SW 1271 (cell line): ENCODE data around the gene SNX25.

Experiments
- DNase-seq, 2 experiments: peaks; one replicate each; lab custom pipeline; 2025; lab: John Stamatoyannopoulos, UW

SNX25 gene

DNA sequence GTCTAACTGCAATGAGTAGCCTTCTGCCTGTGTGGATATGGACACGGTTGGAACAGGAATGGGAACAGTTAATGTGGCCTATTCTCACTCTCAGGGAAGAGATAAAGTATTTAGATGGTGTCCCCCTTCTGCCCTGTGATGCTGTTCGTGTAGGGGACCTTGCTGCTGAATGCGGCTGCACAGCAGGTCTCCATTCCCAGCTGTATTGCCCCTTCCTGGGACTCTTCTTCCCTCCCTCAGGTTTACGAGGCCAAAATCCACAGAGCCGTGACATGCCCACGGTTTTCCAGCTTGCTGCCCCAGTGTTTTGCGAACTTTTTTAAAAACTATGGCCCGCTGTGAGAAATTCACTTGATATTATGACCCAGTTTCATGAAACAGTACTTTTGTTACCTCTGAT lies 50.3 kb downstream of the SNX25 start:
- DNase-seq = no peak

DNA sequence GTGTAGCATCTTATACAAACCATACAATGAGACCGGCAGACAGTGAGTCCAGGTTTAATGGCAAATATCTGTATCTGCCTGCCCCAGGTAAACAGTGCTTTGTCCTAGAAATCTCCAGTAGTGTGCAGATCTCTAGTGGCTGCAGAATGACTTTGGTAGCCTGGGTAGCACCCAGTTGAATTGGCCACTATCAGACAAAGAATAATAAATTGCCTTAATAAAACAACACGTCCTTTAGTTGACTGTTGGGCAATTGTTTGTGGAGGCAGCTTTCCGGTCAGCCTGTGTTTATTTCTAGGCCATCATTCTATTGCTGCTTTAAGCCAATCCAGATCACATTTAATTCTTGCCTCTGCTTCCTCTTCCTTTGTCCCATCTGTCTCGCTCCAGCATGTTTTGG lies 52.5 kb downstream of the SNX25 start:
- DNase-seq = no peak

DNA sequence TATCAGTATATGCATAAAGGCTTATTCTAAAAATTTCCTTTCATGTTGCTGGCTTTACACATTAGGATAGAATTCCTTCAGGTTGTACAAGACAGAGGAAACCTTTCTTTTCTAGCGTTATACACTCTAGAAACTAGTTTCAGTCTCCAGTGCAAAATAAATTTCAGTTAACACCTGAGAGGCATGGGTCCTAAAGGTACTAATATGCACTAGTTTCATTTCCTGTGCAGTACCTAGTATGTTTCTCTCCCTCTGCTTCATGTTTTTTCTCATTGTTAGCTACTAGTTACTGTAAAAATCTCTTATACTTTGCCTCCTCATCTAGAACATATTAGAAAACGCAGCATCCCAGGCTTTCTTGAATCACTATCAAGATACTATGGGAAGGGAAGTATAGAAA lies 54.0 kb downstream of the SNX25 start:
- DNase-seq = no peak

DNA sequence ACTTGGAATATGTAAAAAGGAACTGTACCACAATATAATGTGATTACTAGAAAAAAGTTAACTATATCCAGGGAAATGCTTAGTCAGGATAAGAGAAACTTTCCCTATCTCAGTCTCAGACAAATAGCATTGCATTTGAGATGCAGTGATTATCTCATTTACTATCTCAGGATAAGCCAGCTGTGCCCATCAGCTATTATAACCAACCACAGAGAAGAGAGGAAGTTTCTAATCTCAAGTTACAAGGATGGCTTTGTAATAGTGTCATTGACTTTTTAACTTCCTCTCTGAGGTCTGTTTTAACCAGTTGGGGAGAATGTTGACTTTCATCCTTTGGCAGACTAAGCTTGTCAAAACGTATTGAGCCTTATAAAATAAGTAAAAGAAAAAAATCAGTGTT lies 56.5 kb downstream of the SNX25 start:
- no peak for DNase-seq

DNA sequence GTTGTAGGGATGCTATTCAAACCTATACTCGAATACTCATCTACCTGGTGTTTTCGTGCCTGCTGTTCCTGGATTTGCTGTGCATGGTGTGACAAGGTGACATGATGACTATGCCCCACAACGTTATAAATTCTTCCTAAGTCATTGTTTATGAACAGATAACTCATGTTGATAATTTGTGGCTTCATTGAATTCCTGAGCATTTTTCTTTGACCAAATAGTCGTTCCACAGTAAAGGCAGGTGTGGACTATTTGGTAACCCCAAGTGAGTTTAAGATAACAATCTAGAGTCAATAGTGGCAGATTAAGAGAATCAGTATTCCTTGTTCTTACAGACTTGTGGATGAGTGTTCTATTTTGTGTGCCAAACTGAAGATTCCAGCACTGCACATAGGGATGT lies 59.9 kb downstream of the SNX25 start:
- DNase-seq = no peak

DNA sequence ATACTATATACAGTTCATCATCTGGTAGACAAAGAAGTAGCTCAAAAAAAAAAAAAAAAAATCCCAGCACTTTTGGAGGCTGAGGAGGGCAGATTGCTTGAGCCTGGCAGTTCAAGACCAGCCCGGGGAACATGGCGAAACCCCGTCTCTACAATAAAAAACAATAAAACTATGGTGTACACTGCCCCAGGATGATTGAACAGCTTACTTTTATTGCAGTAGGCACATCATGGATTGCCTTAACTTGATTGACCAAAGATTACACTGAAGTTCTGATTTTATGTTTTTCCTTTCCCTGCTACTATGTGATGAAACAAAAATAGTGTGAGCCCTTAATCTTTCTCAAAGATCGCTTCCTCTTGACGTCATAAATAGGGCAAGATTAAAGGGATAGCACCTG lies 60.6 kb downstream of the SNX25 start:
- DNase-seq = no peak

DNA sequence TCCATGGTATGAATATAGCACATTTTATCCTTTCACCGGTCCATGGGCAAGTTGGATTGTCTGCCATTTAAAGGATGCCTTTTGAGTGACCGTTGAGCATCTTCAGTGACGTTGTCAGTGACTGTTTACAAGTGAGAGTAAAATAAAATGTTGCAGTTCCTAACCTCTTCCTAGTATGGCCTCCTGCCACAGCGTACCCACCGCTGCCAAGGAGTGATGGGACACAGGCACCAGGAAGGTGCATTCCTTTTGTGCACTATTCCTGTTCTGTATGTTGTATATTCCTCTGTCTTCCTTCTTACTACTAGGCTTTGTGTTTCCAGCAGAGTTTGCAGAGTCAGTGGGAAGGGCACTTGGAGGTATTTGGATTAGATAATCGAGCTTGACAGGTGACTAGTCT lies 61.5 kb downstream of the SNX25 start:
- no peak for DNase-seq

DNA sequence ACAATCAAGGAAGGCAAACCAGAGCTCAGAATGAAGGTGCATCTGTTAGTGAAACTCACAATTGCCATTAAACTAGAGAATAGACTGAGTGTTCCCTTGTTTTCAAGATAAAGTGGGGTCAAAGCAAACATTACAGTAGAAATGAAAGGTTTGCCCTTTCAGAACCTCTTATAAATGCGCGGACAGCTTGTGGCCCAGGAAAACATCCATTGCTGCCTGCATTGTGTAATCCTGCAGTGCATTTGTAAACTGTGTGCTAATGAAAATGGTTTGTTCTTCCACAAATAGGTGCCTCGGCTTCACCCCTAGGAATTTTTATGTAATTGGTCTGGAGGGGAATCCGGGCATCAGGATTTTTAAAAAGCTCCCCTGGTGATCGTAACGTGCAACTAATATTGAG lies 62.8 kb downstream of the SNX25 start:
- DNase-seq = no peak

DNA sequence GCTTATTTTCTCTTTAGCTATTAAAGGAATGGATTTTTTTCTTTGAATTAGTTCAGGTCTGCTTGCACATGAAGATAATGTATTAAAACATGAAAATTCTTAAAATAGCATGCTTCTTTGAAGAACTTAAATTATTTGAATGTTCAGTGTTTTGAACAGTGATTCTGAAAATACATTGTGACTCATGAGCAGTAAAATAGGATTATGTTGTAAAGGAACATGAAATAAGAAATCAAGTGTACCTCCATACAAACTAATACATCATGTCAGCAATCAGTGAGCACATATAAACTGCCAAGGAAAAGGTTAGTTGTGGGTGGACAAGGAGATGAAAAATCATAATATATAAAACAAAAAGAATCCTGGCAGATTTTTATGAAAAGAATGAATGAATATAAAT lies 66.1 kb downstream of the SNX25 start:
- no peak for DNase-seq

DNA sequence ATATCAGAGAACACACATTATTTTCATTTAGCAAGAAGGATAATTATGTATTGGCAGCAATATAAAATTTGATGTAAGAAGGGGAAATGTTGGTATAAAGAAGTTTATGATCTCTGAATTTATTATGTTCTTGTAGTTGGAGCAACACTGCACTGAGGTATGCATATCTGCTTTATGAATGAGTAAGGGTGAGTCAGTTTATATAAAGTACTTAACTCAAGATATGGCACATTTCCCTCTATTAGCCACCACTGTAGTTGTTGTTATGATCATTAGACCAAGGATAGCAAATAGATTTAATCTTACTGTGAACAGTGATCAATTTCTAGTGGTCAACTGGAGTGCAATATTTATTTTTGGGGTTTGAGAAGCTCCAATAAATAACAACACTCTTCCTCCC lies 66.6 kb downstream of the SNX25 start:
- no peak for DNase-seq

DNA sequence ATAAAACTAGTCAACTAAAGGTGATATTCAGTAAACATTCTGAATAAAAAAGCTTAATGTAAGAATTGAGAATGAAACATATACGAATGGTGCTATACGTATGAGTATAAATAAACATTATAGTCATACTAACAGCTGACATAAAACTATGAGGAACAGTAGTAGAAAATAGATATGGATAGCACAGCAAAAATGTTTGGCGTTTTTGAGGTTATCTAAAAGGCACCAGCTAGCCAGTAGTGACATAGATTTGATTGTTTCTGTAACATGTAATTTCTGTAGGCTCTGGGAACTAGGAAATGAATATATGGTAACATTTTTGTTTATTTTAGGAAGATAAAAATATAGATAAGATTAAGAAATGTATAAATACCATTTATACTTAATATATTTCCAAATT lies 69.3 kb downstream of the SNX25 start:
- DNase-seq = no peak

DNA sequence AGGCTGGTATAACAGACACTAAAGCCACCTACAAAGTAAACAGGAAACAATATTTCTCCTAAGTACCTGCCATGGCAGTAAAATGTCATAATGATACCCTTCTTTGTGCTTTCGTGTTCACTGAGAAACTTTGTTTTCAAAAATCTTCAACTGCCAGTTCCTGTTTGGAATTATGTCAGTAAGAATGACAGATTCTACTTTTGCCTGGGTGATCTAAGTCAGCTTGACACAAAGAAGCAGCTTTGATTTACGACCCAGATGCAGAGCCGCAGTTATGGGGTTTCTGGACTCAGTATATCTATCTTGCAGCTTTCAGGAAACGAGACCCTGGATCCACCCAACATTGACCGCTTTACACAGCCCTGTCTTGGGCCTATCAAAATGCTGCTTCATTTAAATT lies 71.2 kb downstream of the SNX25 start:
- DNase-seq = no peak

DNA sequence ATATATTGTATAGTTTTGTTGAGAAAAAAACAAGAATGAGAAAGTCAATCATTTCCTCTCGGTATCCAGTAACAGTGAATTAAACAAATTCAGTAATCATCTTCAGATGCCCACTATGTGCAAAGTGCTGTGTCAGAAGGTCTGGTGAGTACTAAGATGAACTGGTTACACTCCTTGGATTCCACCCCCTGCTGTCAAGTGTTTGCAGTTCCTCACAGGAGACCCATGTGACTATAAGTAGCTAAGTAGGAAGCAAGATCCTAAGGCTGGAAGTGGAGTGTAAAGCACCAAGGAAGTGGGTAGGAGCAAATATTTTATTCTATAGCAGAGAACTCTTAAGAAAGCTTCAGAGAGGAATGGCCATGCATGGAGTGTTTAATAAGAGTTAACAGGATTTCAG lies 73.6 kb downstream of the SNX25 start:
- DNase-seq = no peak

DNA sequence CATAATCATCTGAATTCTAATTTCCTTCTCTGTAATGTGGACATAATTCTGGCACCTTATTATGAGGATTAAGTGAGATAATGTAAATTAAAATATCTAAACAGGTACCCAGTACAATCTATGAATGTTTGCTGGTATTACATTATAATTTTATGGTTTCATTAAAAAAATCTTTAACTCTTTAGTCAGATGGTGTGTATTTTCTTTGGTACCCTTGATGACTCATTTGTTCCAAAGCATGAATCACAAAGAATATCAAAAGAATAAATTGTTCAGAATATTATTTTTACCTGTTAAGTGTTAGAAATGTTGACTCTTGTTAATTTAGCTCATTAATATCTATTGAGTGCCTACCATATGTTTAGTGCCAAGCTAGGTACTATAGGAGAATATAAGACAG lies 74.3 kb downstream of the SNX25 start:
- DNase-seq = no peak

DNA sequence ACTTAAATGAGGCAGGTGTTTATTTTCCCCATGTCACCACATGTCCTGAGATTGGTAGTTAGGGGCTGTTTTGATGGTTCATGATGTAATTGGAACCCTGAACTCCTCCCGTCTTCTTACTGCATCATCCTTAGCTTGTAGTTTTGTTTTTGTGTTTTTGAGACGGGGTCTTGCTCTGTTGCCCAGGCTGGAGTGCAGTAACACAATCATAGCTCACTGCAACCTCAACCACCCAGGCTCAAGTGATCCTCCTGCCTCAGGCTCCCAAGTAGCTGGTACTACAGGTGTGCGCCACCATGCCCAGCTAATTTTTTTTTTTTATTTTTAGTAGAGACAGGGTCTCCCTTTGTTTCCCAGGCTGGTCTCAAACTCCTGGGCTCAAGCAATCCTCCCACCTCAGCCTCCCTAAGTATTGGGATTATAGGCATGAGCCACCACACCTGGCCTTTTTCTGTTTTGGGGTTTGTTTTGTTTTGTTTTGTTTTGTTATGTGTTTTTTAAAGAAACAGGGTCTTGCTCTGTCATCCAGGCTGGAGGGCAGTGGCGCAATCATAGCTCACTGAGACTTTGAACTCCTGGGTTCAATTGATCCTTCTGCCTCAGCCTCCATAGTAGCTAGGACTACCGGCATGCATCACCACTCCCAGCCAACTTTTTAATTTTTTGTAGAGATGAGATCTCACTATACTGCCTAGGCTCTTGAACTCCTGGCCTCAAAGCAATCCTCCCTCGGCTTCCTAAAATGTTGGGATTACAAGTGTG lies 76.4 kb downstream of the SNX25 start:
- DNase-seq = no peak

DNA sequence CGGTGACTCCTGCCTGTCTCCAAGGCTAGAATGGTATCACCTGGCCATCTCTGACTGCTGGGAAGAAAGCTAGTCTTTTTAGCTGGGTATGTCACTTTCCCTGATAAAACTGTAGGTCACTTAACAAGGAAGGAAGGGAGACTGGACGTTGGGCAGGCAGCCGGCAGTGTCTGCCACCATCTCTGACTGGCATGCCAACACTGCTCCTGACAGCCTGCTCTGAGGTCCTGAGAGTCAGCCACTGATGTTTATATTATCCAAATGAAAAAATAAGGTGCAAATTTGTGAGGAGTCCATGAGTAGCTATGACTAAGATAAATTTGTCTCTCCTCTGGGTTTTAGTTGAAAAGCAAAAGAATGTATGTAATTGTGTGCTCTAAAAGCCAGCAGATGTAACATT lies 77.2 kb downstream of the SNX25 start:
- no peak for DNase-seq

DNA sequence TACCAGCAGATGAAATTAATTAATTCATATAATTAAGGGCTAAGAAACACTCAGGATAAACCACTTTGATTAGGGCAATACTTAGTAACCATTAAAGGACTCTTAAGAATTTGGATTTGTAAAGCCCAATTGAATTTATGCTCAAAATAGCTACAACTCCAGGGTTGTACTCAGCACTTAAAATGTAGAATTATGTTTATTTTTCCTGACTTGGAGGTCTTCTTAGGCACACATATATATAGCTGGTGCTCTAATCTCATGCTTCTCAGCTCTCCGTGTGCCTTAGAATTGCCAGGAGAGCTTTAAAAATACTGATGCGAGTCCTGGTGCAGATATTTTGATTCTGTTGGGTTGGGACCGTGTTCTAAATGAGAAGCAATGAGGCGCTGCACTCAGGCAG lies 77.6 kb downstream of the SNX25 start:
- no peak for DNase-seq

DNA sequence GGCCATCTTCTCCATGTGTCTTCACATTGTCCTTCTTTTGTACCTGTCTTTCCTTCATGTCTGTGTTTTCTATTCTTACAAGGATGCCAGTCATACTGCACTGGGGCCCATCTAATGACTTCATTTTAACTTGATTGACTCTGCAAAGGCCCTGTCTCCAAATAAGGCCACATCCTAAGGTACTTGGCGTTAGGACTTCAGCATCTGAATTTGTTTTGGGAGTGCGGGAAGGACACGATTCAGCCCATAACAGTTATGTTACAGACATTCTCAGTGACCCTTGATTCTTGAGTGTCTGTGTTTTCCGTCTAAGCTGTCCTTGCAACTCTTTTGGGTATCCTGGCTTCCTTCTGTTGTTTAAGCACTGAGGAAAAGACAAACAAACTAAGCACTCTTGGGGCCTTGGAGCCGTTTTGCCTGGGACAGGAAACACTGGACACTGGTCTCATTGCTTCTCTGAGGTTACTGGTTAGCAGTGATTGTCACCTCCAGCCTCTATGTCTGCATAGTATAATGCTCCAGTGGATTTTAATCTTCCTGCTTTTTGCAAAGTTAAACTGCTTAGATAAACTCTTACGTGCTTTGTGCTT lies 80.7 kb downstream of the SNX25 start:
- no peak for DNase-seq

DNA sequence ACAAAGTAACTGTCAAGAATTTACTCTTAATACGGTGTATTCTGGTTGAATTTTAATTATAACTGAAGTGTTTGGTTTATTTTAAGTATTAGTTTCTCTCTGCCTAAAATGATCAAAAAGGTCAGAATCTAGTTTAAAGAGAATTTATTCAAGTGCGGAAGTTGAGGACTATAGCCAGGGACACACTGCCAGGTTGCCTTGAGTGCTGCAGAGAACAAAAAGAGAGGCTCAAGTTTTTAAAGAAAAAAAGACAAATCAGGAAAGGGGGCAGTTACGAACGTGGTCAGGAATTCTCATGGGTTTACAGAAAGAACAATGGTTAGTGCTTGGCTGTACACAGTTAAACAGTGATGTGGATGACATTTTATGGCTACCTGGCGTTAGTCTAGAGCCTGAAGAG lies 81.3 kb downstream of the SNX25 start:
- no peak for DNase-seq

DNA sequence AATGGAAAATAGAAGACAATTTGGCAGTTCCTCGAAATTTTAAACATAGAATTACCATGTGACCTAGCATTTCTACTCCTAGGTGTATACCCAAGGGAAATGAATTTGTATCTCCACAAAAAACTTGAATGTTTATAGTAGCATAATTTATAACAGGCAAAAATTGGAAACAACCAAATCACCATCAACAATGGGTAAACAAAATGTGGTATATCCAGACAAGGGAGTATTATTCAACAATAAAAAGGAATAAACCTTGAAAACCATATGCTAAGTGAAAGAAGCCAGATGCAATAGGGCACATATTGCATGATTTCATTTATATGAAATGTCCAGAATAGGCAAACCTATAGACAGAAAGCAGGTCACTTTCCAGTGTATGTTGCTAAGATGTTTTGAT lies 83.8 kb downstream of the SNX25 start:
- no peak for DNase-seq

DNA sequence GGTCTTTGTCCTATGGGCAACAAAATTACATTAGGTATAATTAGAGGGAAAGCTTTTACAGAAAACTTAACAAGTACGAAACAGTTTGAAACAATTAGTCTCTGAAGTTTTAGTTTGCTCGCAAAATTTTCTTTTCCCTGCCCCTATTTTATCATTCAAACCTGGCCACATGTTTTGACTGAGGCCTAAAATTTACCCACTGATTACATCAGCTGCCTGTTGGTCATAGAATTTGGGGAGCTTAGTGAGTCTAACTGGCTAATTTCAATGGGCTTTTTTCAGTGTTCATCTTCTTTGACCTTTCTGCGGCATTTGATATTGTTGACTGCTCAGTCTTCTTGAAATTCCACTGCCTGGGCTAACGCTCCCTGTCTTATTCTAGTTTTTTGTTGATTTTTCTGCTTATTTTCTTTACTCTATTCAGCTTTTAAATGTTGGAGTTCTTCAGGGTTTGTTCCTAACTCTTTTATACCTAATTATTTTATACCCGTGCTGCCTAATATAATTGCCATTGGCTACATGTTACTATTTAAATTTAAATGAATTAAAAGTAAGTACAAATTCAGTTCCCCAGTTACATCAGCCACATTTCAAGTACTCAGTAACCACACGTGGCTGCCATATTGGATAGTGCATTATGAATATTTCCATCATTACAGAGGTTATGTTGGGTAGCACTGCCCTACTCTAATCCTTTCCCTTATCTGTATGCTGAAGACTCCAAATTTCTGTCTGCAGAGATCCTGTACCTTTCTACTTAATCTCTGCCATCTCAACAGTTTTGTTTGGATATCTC lies 87.5 kb downstream of the SNX25 start:
- DNase-seq = no peak

DNA sequence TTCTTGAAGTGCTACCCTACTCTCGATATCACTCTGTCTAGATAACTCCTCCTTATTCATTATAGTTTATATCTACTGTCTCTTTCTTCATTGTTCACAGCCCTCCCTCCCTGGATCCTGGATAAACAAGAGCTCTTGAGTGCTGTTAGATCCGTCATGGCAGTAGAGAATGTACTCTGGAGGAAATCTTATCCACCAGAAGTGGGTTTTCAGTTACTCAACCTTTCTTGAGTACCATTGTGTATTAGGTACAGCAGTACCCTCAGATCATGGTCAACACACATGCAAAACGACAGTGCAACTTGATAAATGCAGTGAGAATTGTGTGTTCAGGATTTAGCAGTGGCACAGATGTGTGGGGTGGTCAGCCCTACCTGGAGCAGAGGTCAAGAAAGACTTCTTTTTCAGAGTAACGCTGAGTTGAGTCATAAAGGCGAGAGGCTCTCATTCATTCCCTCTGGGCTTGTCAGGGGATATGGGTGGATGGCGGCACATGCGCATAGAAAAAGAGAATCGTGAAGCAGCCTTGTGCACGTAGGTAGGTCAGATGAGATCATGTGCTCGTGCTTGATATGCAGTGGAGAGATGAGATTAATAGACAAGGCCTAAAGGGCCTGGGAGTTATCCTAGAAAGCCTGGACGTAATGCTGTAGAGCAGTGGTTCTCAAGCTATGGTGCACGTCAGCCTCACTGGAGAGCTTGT lies 89.5 kb downstream of the SNX25 start:
- no peak for DNase-seq

DNA sequence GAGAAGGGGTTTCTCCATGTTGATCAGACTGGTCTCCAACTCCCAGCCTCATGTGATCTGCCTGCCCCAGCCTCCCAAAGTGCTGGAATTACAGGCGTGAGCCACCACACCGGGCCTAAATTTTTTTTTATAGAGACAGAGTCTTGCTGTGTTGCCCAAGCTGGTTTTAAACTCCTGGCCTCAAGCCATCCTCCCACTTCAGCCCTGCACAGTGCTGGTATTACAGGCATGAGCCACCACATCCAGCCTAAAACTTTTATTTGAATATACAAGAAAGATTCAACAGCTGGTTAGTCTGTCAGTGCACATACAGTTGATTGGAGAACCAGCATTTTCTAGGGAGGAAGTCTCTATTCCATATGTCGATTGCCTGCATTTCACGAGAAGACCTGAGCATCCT lies 95.1 kb downstream of the SNX25 start:
- no peak for DNase-seq
